Activated naive CD4-positive, alpha-beta T cell treated with anti-CD3 and anti-CD28 coated beads, Interleukin-2, amount 50 U/mL, for 24 hours (primary cell): ENCODE data around the gene CABS1.

ENCODE experiments used
- H3K27ac Mint-ChIP-seq: one replicate; pipeline ENCODE4 v1.8.0; 2021; ENCODE audit warnings: mild to moderate bottlenecking, mixed read lengths
- H3K27me3 Mint-ChIP-seq: one replicate; pipeline ENCODE4 v1.8.0; 2021; ENCODE audit warnings: mixed read lengths
- H3K36me3 Mint-ChIP-seq: one replicate; pipeline ENCODE4 v1.8.0; 2021; ENCODE audit warnings: mixed read lengths
- H3K4me1 Mint-ChIP-seq: one replicate; pipeline ENCODE4 v1.8.0; 2021; ENCODE audit warnings: mixed read lengths
- H3K4me3 Mint-ChIP-seq: one replicate; pipeline ENCODE4 v1.8.0; 2021; ENCODE audit warnings: mild to moderate bottlenecking, mixed read lengths
- H3K9me3 Mint-ChIP-seq: one replicate; pipeline ENCODE4 v1.8.0; 2021; ENCODE audit warnings: mixed read lengths

CABS1 gene

GRCh38 chr4:70360460-70360859 is 25.7 kb downstream of the CABS1 start, which contains the start of gene SMR3A:
Gene SMR3A (plus strand): TSS chr4:70360760. CDS start chr4:70362116, 1,356 bp downstream.
- no peaks in the 10 kb centered on the region for H3K27me3 Mint-ChIP-seq
- no peak within 1 kb of the TSS for H3K27ac Mint-ChIP-seq
- H3K9me3 Mint-ChIP-seq: no peaks in the 10 kb centered on the region
- no peaks in the 10 kb centered on the region for H3K36me3 Mint-ChIP-seq
- no peak within 1 kb of the TSS for H3K4me3 Mint-ChIP-seq
- no peaks in the 10 kb centered on the region for H3K4me1 Mint-ChIP-seq

DNA sequence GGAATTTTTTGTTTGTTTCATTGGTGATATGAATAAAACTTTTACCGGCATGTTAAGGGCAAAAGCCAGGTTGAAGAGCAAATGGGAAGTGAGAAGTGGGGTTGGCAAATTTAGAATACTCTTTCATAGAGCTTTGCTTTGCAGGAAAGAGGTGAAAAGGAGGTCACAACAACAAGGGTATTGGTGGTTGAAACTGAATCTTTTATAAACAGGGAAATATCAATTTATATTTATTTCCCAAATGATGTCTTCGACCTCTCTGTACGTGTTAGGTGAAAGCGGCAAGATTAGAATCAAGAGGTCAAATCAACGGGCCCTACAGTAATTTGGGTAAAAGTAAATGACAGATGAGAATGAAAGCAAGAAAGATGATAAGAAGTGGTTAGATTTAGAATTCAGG is 29.2 kb downstream of the CABS1 start:
- Mint-ChIP-seq H3K4me1 (no peaks in the 10 kb centered on the region), H3K36me3 (no peaks in the 10 kb centered on the region), H3K27me3 (no peaks in the 10 kb centered on the region), H3K9me3 (no peaks in the 10 kb centered on the region), H3K4me3 (no peak overlapping the region), H3K27ac (no peak overlapping the region)

DNA sequence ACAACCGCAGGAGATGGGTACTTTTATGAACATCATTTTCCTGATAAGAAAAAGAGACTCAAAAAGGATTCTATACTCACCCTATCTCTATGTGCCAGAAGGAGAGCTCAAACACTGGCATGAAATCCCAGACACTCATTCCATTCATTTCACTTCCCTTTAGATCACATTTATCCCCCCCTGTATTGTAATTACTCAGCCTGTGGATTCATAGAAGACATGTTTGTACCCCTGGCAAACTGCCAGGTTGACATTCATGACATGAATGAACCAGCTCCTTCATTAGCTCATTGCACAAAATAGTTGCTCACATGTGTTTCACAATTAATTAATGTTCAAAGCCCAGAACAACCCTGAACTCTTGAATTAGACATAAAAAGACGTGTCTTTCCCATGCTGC is 30.7 kb downstream of the CABS1 start:
- Mint-ChIP-seq H3K9me3 (no peaks in the 10 kb centered on the region), H3K4me1 (no peaks in the 10 kb centered on the region), H3K36me3 (no peaks in the 10 kb centered on the region), H3K4me3 (no peak overlapping the region), H3K27me3 (no peaks in the 10 kb centered on the region), H3K27ac (no peak overlapping the region)

GRCh38 chr4:70367813-70368212 is 33.0 kb downstream of the CABS1 start:
- Mint-ChIP-seq H3K27ac (no peak overlapping the region), H3K27me3 (no peaks in the 10 kb centered on the region), H3K4me1 (no peaks in the 10 kb centered on the region), H3K9me3 (no peaks in the 10 kb centered on the region), H3K36me3 (no peaks in the 10 kb centered on the region), H3K4me3 (no peak overlapping the region)

DNA sequence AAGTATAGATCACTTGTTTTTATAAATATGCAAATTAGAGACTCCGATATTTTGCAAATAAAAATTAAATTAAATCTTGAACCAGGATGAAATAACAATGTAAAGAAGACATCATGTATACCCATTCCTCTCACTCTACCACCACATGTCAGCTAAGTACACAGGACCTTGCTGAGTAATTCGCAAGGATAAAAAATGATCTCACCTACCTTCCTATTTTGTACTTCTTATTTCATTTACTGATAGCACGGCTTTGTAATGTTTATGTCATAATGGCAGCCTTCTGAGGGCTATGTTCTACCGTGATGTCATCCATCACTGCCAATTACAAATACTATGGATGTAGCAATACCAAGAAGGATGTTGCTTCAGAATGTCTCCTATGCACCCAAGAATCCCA is 37.2 kb downstream of the CABS1 start:
- Mint-ChIP-seq H3K36me3 (no peaks in the 10 kb centered on the region), H3K4me3 (no peak overlapping the region), H3K9me3 (no peaks in the 10 kb centered on the region), H3K27ac (no peak overlapping the region), H3K4me1 (no peaks in the 10 kb centered on the region), H3K27me3 (no peaks in the 10 kb centered on the region)

DNA sequence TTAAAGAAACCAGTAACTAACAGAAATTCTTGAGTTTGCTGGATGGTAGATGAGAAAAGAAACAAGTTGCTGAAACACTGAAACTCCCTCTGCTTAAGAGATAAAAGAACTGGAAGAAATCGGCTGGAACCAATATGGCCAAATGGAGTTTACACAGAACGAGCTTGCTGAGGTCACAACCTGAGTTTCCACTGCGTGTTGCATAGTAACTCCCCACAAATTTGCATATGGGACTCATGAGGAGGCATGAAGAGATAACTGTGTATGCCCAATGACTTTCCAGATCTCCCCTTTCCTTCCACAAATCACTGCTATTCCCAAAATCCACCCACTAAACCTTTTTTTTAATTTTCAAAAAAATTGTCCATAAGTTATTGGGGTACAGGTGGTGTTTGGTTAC is 38.0 kb downstream of the CABS1 start:
- H3K27ac Mint-ChIP-seq: no peak overlapping the region
- H3K9me3 Mint-ChIP-seq: no peaks in the 10 kb centered on the region
- no peaks in the 10 kb centered on the region for H3K4me1 Mint-ChIP-seq

GRCh38 chr4:70380578-70380977 is 45.8 kb downstream of the CABS1 start:
- Mint-ChIP-seq H3K27ac (no peak overlapping the region), H3K36me3 (no peaks in the 10 kb centered on the region), H3K4me1 (no peaks in the 10 kb centered on the region), H3K9me3 (no peaks in the 10 kb centered on the region), H3K27me3 (no peaks in the 10 kb centered on the region), H3K4me3 (no peak overlapping the region)

More for the DNA sequence above, 38.0 kb downstream of the CABS1 start:
- no peak overlapping the region for H3K4me3 Mint-ChIP-seq
- H3K36me3 Mint-ChIP-seq: no peaks in the 10 kb centered on the region
- H3K27me3 Mint-ChIP-seq: no peaks in the 10 kb centered on the region

DNA sequence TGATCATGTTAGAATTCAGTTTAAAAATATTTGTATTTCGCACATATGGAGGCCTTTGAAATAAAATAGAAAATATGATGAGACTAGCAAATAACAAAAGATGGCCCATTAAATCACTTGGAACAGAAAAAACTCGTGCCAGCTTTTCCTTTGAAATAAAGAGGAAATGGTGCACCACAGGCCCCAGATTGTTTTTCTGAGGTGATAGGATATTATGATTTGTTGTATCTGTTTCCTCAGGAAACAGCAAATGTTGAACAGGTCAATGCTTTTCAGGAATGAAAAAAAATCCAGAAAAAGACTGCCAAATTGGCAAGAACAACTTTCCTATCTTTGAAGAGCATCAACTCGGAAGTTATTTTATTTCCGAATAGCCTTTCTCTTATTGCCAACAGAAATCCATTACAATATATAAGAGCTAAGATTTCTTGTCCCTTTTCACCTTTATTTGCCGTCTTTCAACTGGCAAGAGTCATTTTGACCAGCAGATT is 48.0 kb downstream of the CABS1 start, which contains the start of gene SMR3B:
TSS of gene SMR3B (plus strand) at position 441 of the 491 bp plus-strand sequence. CDS start 1,380 bp downstream, outside the sequence.
- no peak within 1 kb of the TSS for H3K4me3 Mint-ChIP-seq
- no peaks in the 10 kb centered on the region for H3K27me3 Mint-ChIP-seq
- H3K9me3 Mint-ChIP-seq: no peaks in the 10 kb centered on the region
- no peak within 1 kb of the TSS for H3K27ac Mint-ChIP-seq
- no peaks in the 10 kb centered on the region for H3K4me1 Mint-ChIP-seq
- H3K36me3 Mint-ChIP-seq: no peaks in the 10 kb centered on the region
